HG02623 (cell line): ENCODE measurements around the gene KCNMB1.
"Not testable (repeated sequence)": the region's sequence is repeated elsewhere in the genome, so short reads cannot be mapped to it uniquely, and the experiment has no call there.

Experiments
- ATAC-seq: cut with Tn5 transposase; IDR thresholded peaks from one replicate; pipeline ENCODE4 v1.9.1; 2021; ENCODE audit warnings: moderate library complexity; ENCODE audit not compliant: unreplicated experiment

Gene KCNMB1

DNA sequence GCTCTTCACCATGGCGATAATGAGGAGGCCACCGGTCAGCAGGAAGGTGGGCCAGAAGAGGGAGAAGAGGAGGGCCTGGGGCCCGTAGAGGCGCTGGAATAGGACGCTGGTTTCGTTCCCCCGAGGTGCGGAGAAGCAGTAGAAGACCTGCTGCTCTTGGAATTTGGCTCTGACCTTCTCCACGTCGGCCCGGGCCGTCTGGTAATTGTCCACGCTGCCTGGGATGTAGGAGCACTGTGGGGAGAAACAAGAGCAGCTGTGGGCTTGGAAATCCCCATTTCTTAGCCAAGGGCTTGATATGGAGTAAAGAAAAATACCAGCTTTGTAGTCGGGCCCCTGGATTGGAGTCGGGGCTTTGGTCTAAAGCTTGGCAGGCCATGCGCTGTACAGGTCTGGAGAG, 10.4 kb downstream of the KCNMB1 start:
- ATAC-seq = no peak

- no peak for ATAC-seq
Observed at GRCh38 chr5:170377027-170377426, 12.1 kb downstream of the KCNMB1 start.

- not testable (repeated sequence) for ATAC-seq
Observed at GRCh38 chr5:170376526-170376925, 12.6 kb downstream of the KCNMB1 start.

DNA sequence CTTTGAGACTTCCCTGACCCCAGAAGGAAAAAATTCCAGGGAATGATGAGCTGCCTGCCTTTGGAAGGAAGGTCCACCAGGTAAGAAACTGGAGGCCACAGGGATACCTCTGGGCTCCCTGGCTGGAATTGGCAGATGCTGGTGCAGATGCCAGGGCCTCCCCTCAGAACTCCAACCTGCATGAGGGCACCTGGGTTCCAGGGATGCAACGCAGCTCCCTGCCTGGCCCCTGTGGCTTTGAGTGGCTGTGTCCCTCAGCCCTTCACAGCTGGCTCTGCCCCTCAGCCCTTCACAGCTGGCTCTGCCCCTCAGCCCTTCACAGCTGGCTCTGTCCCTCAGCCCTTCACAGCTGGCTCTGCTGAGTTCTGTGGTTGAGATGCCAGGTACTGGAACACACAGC, 13.9 kb downstream of the KCNMB1 start:
- ATAC-seq = no peak

DNA sequence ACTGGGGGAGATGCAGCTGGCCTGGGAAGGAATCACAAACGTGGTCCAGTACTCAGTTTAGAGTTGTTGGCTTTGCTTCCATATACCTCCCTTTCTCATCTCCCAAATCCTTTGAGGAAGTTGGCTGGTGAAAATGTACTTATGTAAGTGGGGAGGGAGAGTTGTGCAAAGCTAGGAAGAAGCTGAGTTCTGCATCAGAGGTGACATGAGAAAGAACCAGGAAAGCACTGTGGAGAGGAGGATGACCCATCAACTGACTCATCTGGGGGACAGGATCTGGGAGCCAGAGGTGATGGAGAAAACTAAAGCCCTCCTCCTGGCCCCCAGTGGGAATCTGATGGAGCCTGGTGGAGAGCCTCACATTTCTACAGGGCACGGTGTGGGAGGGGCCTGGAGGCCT, 16.2 kb downstream of the KCNMB1 start:
- ATAC-seq = no peak

DNA sequence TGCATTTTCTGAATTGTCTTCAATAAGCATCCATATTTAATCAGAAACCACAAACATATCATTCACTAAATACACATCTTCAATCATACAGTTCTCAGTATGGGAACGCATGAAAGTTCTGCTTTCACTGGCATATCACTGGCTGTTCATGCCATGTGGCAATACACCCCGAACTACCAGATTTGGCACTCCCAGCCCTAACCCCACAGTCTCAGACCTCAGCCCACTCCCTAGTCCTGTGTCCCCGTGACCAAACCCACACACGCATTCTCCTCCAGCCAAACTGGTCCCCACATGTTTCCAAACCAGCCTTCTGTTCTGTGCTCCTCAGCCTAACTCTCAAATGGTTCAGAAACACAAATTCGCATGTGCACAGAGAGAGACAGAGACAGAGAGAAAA, 20.6 kb downstream of the KCNMB1 start:
- no peak for ATAC-seq

- ATAC-seq = no peak
Observed at GRCh38 chr5:170366276-170366675, 22.9 kb downstream of the KCNMB1 start.

DNA sequence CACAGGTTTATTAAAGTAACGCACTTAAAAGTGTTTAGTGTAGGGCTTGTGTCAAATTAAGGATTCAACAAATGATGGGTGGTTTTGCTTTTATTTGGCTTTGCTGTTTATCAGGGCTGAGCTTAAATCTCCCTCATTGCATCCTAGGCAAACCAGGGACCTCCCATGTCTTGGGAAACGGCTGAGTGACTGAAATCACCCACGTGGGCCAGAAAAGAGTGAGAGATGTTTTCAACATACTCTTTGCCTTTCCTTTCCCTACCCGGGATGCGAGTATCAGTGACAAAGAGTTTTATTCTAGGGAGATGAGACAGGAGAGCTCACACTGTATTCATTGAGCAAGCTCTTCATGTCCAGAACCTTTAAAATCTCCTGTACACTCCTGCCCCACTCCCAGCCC, 23.3 kb downstream of the KCNMB1 start:
- no peak for ATAC-seq

DNA sequence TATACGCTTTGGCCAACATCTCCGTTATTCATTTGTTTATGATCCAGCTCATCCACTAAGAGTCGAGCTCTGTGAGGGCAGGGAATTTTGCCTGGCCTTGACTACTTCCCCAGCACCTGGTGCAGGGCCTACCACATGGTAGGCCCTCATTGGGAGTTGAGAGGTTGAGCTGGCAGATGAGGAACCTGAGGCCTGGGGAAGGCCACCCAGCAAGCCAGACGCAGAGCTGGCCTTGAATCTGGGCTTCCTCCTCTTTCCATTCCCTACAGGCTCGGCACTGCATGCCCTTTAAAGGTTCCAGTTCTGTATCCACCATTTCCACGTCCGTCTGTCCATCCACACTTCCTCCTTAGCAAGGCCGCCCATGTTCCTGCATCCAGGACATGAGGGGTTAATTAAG, 24.2 kb downstream of the KCNMB1 start:
- no peak for ATAC-seq

DNA sequence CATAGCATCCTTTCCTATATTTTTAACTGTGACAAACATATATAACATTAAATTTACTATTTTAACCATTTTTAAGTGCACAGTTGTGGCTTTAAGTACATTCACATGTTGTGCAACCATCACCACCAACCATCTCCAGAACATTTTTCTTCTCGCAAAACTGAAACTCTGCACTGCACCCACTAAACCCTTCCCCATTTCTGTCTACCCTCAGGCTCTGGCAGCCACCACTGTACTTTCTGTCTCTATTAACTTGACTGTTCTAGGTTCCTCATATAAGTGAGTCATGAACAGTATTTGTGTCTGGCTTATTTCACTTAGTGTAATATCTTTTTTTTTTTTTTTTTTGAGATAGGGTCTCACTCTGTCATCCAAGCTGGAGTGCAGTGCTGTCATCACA, 25.5 kb downstream of the KCNMB1 start:
- no peak for ATAC-seq

- no peak for ATAC-seq
Observed at GRCh38 chr5:170362656-170363055, 26.5 kb downstream of the KCNMB1 start.

GRCh38 chr5:170362102-170362501, 27.1 kb downstream of the KCNMB1 start:
- ATAC-seq = no peak

- ATAC-seq = no peak
Observed at GRCh38 chr5:170361616-170362015, 27.6 kb downstream of the KCNMB1 start.

GRCh38 chr5:170361116-170361515, 28.1 kb downstream of the KCNMB1 start:
- no peak for ATAC-seq

DNA sequence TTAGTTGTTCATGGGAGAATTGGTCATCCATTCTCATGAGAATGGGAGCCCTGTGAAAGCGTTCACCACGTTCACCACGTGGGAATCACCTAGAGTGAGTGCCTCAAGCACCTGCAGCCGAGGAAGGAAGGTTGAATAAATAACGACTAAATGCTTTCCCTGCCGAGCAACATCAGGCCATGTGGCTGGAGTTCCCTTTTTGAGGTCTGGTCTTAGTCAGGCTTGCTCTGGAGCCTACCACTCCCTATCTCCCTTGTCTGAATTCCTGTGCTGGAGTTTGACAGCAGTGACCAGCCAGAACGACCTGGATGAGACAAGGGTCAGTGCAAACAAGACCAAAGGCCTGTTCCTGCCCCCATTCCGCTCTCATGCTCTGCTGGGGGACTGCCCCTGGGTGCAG, 28.5 kb downstream of the KCNMB1 start:
- ATAC-seq = no peak

DNA sequence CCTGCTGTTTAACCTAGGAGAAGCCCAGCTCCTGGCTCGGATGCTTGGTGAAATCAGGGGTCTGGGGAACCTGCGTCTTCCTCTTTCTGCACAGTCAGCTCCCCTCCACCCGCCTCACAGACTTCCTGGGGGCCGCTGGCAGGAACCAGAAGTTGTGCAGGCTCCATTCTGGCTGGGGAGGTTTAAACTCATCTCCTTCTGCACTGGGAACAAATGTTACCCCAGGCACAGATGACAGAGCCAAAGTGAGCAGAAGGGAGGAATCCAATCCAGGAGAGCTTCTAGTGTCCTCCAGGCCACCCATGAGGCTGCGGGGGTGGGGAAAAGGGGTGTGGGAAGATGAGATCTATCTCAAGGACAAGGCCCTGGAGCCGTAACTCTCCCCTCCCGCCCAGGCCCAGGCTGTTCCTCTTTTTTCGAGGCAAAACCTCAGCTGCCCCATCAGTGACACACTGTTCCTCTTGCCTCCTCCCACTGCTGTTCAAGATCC, 31.2 kb downstream of the KCNMB1 start:
- no peak for ATAC-seq

DNA sequence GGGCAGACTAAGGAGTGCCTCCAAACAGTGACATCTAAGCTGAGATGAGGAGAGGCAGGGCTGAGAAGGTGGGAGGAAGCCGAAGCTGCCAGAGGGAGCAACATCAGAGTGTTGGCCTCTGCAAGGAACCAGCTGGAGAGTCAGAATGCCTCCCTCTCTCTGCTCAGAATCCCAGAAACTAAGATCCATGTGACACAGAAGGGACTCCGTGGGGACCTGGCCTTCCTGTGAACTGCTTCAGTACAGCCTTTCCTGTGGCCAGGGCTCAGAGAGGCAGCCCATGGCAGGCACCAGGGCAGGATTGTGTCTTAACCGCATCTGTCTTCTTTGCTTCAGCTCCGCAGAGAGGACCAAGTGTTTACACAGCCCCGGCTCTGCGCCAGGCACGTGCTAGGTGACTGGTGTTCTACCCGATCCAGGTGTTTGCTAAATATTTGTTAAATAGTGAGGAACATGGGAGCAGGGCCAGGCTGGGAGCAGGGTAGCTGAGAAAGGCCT, 33.5 kb downstream of the KCNMB1 start:
- no peak for ATAC-seq

- ATAC-seq = no peak
Observed at GRCh38 chr5:170353961-170354360, 35.2 kb downstream of the KCNMB1 start.

GRCh38 chr5:170353011-170353761, 36.0 kb downstream of the KCNMB1 start:
- ATAC-seq = no peak

- no peak for ATAC-seq
Observed at GRCh38 chr5:170348137-170348633, 41.0 kb downstream of the KCNMB1 start.

GRCh38 chr5:170347022-170347567, 42.1 kb downstream of the KCNMB1 start:
- no peak for ATAC-seq

DNA sequence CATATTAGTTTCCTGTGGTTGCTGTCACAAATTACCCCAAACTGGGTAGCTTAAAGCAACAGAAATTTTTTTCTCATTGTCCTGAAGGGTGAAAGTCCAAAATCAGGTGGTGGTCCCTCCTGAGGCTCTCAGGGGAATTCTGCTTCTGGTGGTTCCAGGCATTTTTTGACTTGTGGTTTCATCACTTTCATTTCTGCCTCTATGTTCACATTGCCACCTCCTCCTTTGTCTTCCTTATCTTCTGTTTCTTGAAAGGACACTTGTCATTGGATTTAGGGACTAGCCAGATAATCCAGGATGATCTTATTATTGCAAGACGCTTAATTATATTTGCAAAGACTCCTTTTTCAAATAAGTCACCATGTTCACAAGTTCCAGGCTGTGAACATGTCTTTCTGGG, 43.2 kb downstream of the KCNMB1 start:
- no peak for ATAC-seq
